Smooth muscle cell (in vitro differentiated cells): ENCODE data around the gene KRT85. TPM values are rescaled to one million over a fixed set of nuclear protein-coding genes. Genes with fewer than 3 reads are reported as not detected.

Experiments
- DNase-seq: peaks from one replicate; lab custom pipeline; 2025; ENCODE audit not compliant: unreplicated experiment; lab: John Stamatoyannopoulos, UW
- H2AFZ ChIP-seq: fragments of 200-600 bp; sonication (generic); 2 replicates; pipeline ENCODE4 v1.6.0; 2016; ENCODE audit warnings: antibody characterized with exemption, low read depth, mild to moderate bottlenecking
- H3F3A ChIP-seq: fragments of 200-600 bp; sonication (generic); 2 replicates; pipeline ENCODE4 v1.6.0; 2017; ENCODE audit warnings: antibody characterized with exemption, low read depth
- H3K27ac ChIP-seq: fragments of 200-600 bp; sonication (generic); 2 replicates; pipeline ENCODE4 v1.5.1; 2016; ENCODE audit warnings: low read depth, mild to moderate bottlenecking
- H3K27me3 ChIP-seq: fragments of 200-600 bp; sonication (generic); 2 replicates; pipeline ENCODE4 v1.6.1; 2016; ENCODE audit warnings: low read depth, mild to moderate bottlenecking
- H3K36me3 ChIP-seq: fragments of 200-600 bp; sonication (generic); 2 replicates; pipeline ENCODE4 v1.5.1; 2016; ENCODE audit warnings: low read depth
- H3K4me1 ChIP-seq: fragments of 200-600 bp; sonication (generic); 2 replicates; pipeline ENCODE4 v1.5.1; 2016; ENCODE audit warnings: low read depth
- H3K4me2 ChIP-seq: fragments of 200-600 bp; sonication (generic); 2 replicates; pipeline ENCODE4 v1.6.0; 2016; ENCODE audit warnings: mild to moderate bottlenecking
- H3K4me3 ChIP-seq: fragments of 200-600 bp; sonication (generic); 2 replicates; pipeline ENCODE4 v1.5.1; 2016; ENCODE audit warnings: mild to moderate bottlenecking
- H3K79me2 ChIP-seq: fragments of 200-600 bp; sonication (generic); 2 replicates; pipeline ENCODE4 v1.6.0; 2016; ENCODE audit warnings: low read depth, mild to moderate bottlenecking
- H3K9ac ChIP-seq: fragments of 200-600 bp; sonication (generic); 2 replicates; pipeline ENCODE4 v1.6.0; 2016; ENCODE audit warnings: low read depth
- H3K9me3 ChIP-seq: fragments of 200-600 bp; sonication (generic); replicated peaks from 2 replicates; pipeline ENCODE4 v1.5.1; 2016; ENCODE audit warnings: low read depth
- H4K20me1 ChIP-seq: fragments of 200-600 bp; sonication (generic); 2 replicates; pipeline ENCODE4 v1.6.0; 2016; ENCODE audit warnings: low read depth
- CTCF ChIP-seq: fragments of 200-600 bp; sonication (generic); IDR thresholded peaks from 2 replicates; pipeline ENCODE4 v1.5.1; 2017; ENCODE audit warnings: borderline replicate concordance, mild to moderate bottlenecking, antibody characterized with exemption; ENCODE audit not compliant: insufficient read depth, poor library complexity, severe bottlenecking
- WGBS: methylation state at CpG from one replicate; pipeline ENCODE4 v1.1.7; 2016; ENCODE audit warnings: low lambda C conversion rate; 5-methylcytosine and 5-hydroxymethylcytosine counted together
- polyA plus RNA-seq: library from polyadenylated mRNA; unstranded; fragments of >200 nt; fragmentation: Nextera tagmentation; extraction: Ambion mirVana; gene quantifications from 2 replicates; pipeline ENCODE4 v1.2.1, GENCODE V29; 2016
- total RNA-seq: library from RNA; depleted of rRNA; stranded (reverse); fragments of >200 nt; gene quantifications from 2 replicates; pipeline ENCODE4 v1.2.3, GENCODE V29; 2014

The KRT85 gene
- total and polyA plus RNA-seq, 2 experiments from 2014 or later, result not detected

- H3K9me3 ChIP-seq, result no peaks in the 10 kb centered on the region
- H3K4me1 ChIP-seq, result peaks cover 4% of the 10 kb centered on the region
- H3K9ac ChIP-seq, result peak overlapping the region; percentile 29
- WGBS, result 86% methylated on average over 4 of the region's 4 CpGs
- H3K4me2 ChIP-seq, result no peak overlapping the region
- no peaks in the 10 kb centered on the region for H3F3A ChIP-seq
- H2AFZ ChIP-seq, result no peak overlapping the region
- H3K4me3 ChIP-seq, result no peak overlapping the region
- no peak for DNase-seq
- TF ChIP-seq CTCF, result no peak
- H3K27me3 ChIP-seq, result peaks cover 33% of the 10 kb centered on the region
- no peak overlapping the region for H3K27ac ChIP-seq
- no peaks in the 10 kb centered on the region for H4K20me1 ChIP-seq
- H3K36me3 ChIP-seq, result no peaks in the 10 kb centered on the region
- no peaks in the 10 kb centered on the region for H3K79me2 ChIP-seq
These were observed 55.2 kb downstream of the KRT85 start for GRCh38 chr12:52312086-52312485.

- Histone ChIP-seq H2AFZ (no peak overlapping the region), H3K79me2 (no peaks in the 10 kb centered on the region), H3K4me2 (no peak overlapping the region), H3K27me3 (peaks cover 42% of the 10 kb centered on the region), H3F3A (no peaks in the 10 kb centered on the region), H4K20me1 (no peaks in the 10 kb centered on the region), H3K4me3 (no peak overlapping the region), H3K9me3 (no peaks in the 10 kb centered on the region), H3K4me1 (peaks cover 4% of the 10 kb centered on the region), H3K36me3 (no peaks in the 10 kb centered on the region), H3K9ac (peak overlapping the region; percentile 36), H3K27ac (no peak overlapping the region)
- TF ChIP-seq CTCF, result no peak
- WGBS, result 79% methylated on average over 3 of the region's 3 CpGs
- no peak for DNase-seq
These were observed 56.0 kb downstream of the KRT85 start for GRCh38 chr12:52311285-52311648.

- H3K27me3 ChIP-seq, result peaks cover 42% of the 10 kb centered on the region
- no peaks in the 10 kb centered on the region for H3K9me3 ChIP-seq
- no peak overlapping the region for H2AFZ ChIP-seq
- peaks cover 4% of the 10 kb centered on the region for H3K4me1 ChIP-seq
- H3K27ac ChIP-seq, result peak overlapping the region; percentile 7
- H3K4me3 ChIP-seq, result no peak overlapping the region
- no peaks in the 10 kb centered on the region for H4K20me1 ChIP-seq
- no peaks in the 10 kb centered on the region for H3K36me3 ChIP-seq
- H3F3A ChIP-seq, result no peaks in the 10 kb centered on the region
- H3K9ac ChIP-seq, result peak overlapping the region; percentile 69
- H3K79me2 ChIP-seq, result no peaks in the 10 kb centered on the region
- DNase-seq, result no peak
- WGBS, result 80% methylated on average over 5 of the region's 5 CpGs
- no peak for TF ChIP-seq CTCF
- no peak overlapping the region for H3K4me2 ChIP-seq
These were observed 56.5 kb downstream of the KRT85 start for GRCh38 chr12:52310622-52311284.

Other genes with a start within 250 kb of the KRT85 start
- 6.7 and 11.7 TPM in 2 replicates for gene KRT80, start 175.5 kb downstream of the KRT85 start, total RNA-seq
- gene KRT80, start 175.5 kb downstream of the KRT85 start, polyA plus RNA-seq, result 5.1 and 6.6 TPM in 2 replicates
- gene KRT7, start 134.2 kb downstream of the KRT85 start, total RNA-seq, result 168 and 214 TPM in 2 replicates
- 190 and 744 TPM in 2 replicates for gene KRT7, start 134.2 kb downstream of the KRT85 start, polyA plus RNA-seq
- not detected in 2 replicates for gene KRT86, start 92.8 kb downstream of the KRT85 start, total RNA-seq
- gene KRT86, start 92.8 kb downstream of the KRT85 start, polyA plus RNA-seq, result not detected in 2 replicates
- gene KRT81, start 75.9 kb downstream of the KRT85 start, total RNA-seq, result 0.18 and 1.4 TPM in 2 replicates
- gene KRT81, start 75.9 kb downstream of the KRT85 start, polyA plus RNA-seq, result 0.49 and 1.7 TPM in 2 replicates
- gene KRT83, start 46.1 kb downstream of the KRT85 start, total RNA-seq, result not detected in 2 replicates
- gene KRT83, start 46.1 kb downstream of the KRT85 start, polyA plus RNA-seq, result not detected in 2 replicates
- gene KRT84, start 18.2 kb upstream of the KRT85 start, total RNA-seq, result 5.6 and 8.0 TPM in 2 replicates
- 0.09 and 2.1 TPM in 2 replicates for gene KRT84, start 18.2 kb upstream of the KRT85 start, polyA plus RNA-seq
- gene KRT82, start 38.9 kb upstream of the KRT85 start, total RNA-seq, result not detected in 2 replicates
- gene KRT82, start 38.9 kb upstream of the KRT85 start, polyA plus RNA-seq, result 0.23 TPM in 1 of 2 replicates, not detected in the other
- 0.94 and 1.9 TPM in 2 replicates for gene KRT75, start 66.9 kb upstream of the KRT85 start, total RNA-seq
- 0.37 TPM in 1 of 2 replicates, not detected in the other for gene KRT75, start 66.9 kb upstream of the KRT85 start, polyA plus RNA-seq
- gene KRT6B, start 84.7 kb upstream of the KRT85 start, total RNA-seq, result 279 and 336 TPM in 2 replicates
- 248 and 250 TPM in 2 replicates for gene KRT6B, start 84.7 kb upstream of the KRT85 start, polyA plus RNA-seq
- 30.2 and 32.6 TPM in 2 replicates for gene KRT6C, start 106.3 kb upstream of the KRT85 start, total RNA-seq
- 22.0 and 26.5 TPM in 2 replicates for gene KRT6C, start 106.3 kb upstream of the KRT85 start, polyA plus RNA-seq
- gene KRT6A, start 125.8 kb upstream of the KRT85 start, total RNA-seq, result 985 and 1,128 TPM in 2 replicates
- gene KRT6A, start 125.8 kb upstream of the KRT85 start, polyA plus RNA-seq, result 460 and 992 TPM in 2 replicates
- gene KRT5, start 152.9 kb upstream of the KRT85 start, total RNA-seq, result 152 and 209 TPM in 2 replicates
- gene KRT5, start 152.9 kb upstream of the KRT85 start, polyA plus RNA-seq, result 67.2 and 198 TPM in 2 replicates
- not detected in 2 replicates for gene KRT71, start 185.7 kb upstream of the KRT85 start, total RNA-seq
- not detected in 2 replicates for gene KRT71, start 185.7 kb upstream of the KRT85 start, polyA plus RNA-seq
- 0.22 TPM in 1 of 2 replicates, not detected in the other for gene KRT74, start 206.4 kb upstream of the KRT85 start, total RNA-seq
- gene KRT74, start 206.4 kb upstream of the KRT85 start, polyA plus RNA-seq, result not detected in 2 replicates
- gene KRT72, start 234.0 kb upstream of the KRT85 start, total RNA-seq, result not detected in 2 replicates
- not detected in 2 replicates for gene KRT72, start 234.0 kb upstream of the KRT85 start, polyA plus RNA-seq